Keratinocyte (primary cell): ENCODE measurements around the gene IKZF1. TPM values are rescaled to one million over a fixed set of nuclear protein-coding genes. Genes with fewer than 3 reads are reported as not detected.
A peak's percentile ranks its signal among the peaks of the same experiment; 100 is the strongest.

Experiments used
- DNase-seq: peaks from one replicate; pipeline ENCODE4 v3.0.0-alpha.2; 2011; ENCODE audit warnings: low read depth, missing footprints, low spot score
- FAIRE-seq: peaks from 2 replicates; lab custom pipeline; 2011; peaks lifted over from hg19 to GRCh38; lab: Jason Lieb, UNC
- H2AFZ ChIP-seq: 2 replicates; pipeline ENCODE4 v1.6.0; 2012; ENCODE audit warnings: low read length, control low read depth, inconsistent platforms; ENCODE audit not compliant: control insufficient read depth
- H3K27ac ChIP-seq: 2 replicates; pipeline ENCODE4 v1.5.1; 2011; ENCODE audit warnings: low read length; ENCODE audit not compliant: control insufficient read depth, insufficient read depth
- H3K27me3 ChIP-seq: 3 replicates; pipeline ENCODE4 v1.6.0; 2011; ENCODE audit warnings: low read length; ENCODE audit not compliant: control insufficient read depth, insufficient read depth; ENCODE audit errors: extremely low read depth
- H3K36me3 ChIP-seq, 2 experiments: 2 replicates in 1 of 2; 3 replicates in 1 of 2; pipeline ENCODE4 v1.5.1; 2011; ENCODE audit warnings: low read length in 2 of 2, mild to moderate bottlenecking in 1 of 2; ENCODE audit not compliant: control insufficient read depth in 2 of 2, insufficient read depth in 2 of 2; ENCODE audit errors: extremely low read depth in 1 of 2
- H3K4me1 ChIP-seq: 3 replicates; pipeline ENCODE4 v1.5.1; 2011; ENCODE audit warnings: low read length; ENCODE audit not compliant: control insufficient read depth, insufficient read depth; ENCODE audit errors: extremely low read depth
- H3K4me2 ChIP-seq: 3 replicates; pipeline ENCODE4 v1.6.0; 2011; ENCODE audit warnings: low read depth, low read length; ENCODE audit not compliant: control insufficient read depth, insufficient read depth; ENCODE audit errors: extremely low read depth
- H3K4me3 ChIP-seq, 3 experiments: fragments of 200-600 bp in 1 of 3; sonication (generic) in 1 of 3; 2 replicates in 2 of 3; 3 replicates in 1 of 3; pipeline ENCODE4 v1.5.1; 2011 to 2016; ENCODE audit warnings: low read length in 3 of 3, mild to moderate bottlenecking in 3 of 3, control low read depth in 2 of 3, inconsistent platforms in 1 of 3, low read depth in 1 of 3, mixed read lengths in 1 of 3, mixed run types in 1 of 3, moderate library complexity in 1 of 3; ENCODE audit not compliant: control insufficient read depth in 2 of 3, insufficient read depth in 2 of 3; ENCODE audit errors: extremely low read depth in 1 of 3
- H3K79me2 ChIP-seq: 2 replicates; pipeline ENCODE4 v1.6.0; 2012; ENCODE audit warnings: low read length; ENCODE audit not compliant: control insufficient read depth, insufficient read depth
- H3K9ac ChIP-seq: 3 replicates; pipeline ENCODE4 v1.6.0; 2011; ENCODE audit warnings: low read length; ENCODE audit not compliant: control insufficient read depth, insufficient read depth; ENCODE audit errors: extremely low read depth
- H3K9me1 ChIP-seq: 3 replicates; pipeline ENCODE4 v1.6.0; 2011; ENCODE audit warnings: low read length; ENCODE audit not compliant: control insufficient read depth, insufficient read depth; ENCODE audit errors: extremely low read depth
- H3K9me3 ChIP-seq: 2 replicates; pipeline ENCODE4 v1.5.1; 2012; ENCODE audit warnings: low read depth, low read length; ENCODE audit not compliant: control insufficient read depth
- H4K20me1 ChIP-seq: 3 replicates; pipeline ENCODE4 v1.6.0; 2011; ENCODE audit warnings: low read length; ENCODE audit not compliant: control insufficient read depth, insufficient read depth; ENCODE audit errors: extremely low read depth
- CTCF ChIP-seq, 3 experiments: IDR thresholded peaks in 1 of 3; conservative IDR thresholded peaks in 1 of 3; optimal IDR thresholded peaks in 1 of 3; 2 replicates in 2 of 3; 3 replicates in 1 of 3; pipeline versions ENCODE3 to v1.5.1; 2011; ENCODE audit warnings: low read length in 3 of 3, mild to moderate bottlenecking in 3 of 3, moderate library complexity in 2 of 3, control low read depth in 1 of 3, inconsistent platforms in 1 of 3; ENCODE audit not compliant: insufficient read depth in 2 of 3; ENCODE audit errors: extremely low read depth in 1 of 3
- EZH2 ChIP-seq: IDR thresholded peaks from one replicate; pipeline ENCODE4 v1.6.1; 2012; ENCODE audit warnings: inconsistent platforms, mild to moderate bottlenecking, low read length, moderate library complexity
- dilution Hi-C: fragments of 300-500 bp; cut with MboI; formaldehyde crosslinking; loops from one replicate; pipeline ENCODE4 v1.7.0; 2020; ENCODE audit warnings: low sequenced_read_pairs; ENCODE audit not compliant: extremely low pct_ligation_motif_present
- polyA plus RNA-seq, 5 experiments: library from polyadenylated mRNA; depleted of rRNA in 3 of 5; stranded (reverse) in 3 of 5; stranded (forward) in 1 of 5; unstranded in 1 of 5; fragments of >200 nt; gene quantifications; 1 replicate in 1 of 5; 2 replicates in 3 of 5; 3 replicates in 1 of 5; pipeline versions ENCODE4 v1.2.1 to v1.2.3, GENCODE V29; 2011 to 2012; ENCODE audit warnings: missing spikeins in 2 of 5, low read depth in 1 of 5, low replicate concordance in 1 of 5

The IKZF1 gene
- polyA plus RNA-seq, 1 donor (not counting 4 experiments of a cell fraction or from before 2014, with no cell fraction given): not detected

DNA sequence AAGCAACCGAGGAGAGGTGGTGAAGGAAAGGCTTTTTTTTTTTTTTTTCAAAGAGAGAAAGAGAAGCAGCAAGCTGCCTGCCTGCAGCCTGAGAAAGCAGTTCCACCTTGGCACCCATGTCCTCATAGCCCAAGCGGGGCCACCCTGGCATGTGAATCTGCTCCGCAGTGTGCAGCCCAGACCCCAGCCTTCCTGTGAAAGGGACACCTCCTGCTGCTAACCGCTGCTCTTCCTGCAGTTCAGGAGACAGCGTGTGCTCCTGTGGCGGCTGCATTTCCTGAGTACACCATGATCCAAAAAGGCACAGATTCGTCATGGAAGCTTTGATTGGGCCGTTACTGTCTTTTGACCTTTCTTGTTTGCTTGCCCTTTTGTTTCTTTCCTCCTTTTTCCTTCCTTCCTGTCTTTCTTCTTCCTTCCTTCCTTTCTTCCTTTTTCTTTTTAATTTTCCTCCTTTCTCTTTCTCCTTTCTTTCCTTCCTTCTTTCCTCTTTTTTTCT lies 38.1 kb downstream of the IKZF1 start:
- Histone ChIP-seq H2AFZ (no peak overlapping the region), H3K4me3 (no peak overlapping the region), H4K20me1 (no peaks in the 10 kb centered on the region), H3K9ac (no peak overlapping the region), H3K9me1 (no peaks in the 10 kb centered on the region), H3K4me1 (no peaks in the 10 kb centered on the region), H3K79me2 (no peaks in the 10 kb centered on the region), H3K27ac (no peak overlapping the region), H3K36me3 (no peaks in the 10 kb centered on the region), H3K9me3 (no peaks in the 10 kb centered on the region), H3K27me3 (peaks cover 12% of the 10 kb centered on the region), H3K4me2 (no peak overlapping the region)
- TF ChIP-seq CTCF (optimal IDR thresholded peaks at IDR 0.05 in 1 of 3, IDR thresholded peaks at IDR 0.05 in 1 of 3, conservative IDR thresholded peaks at IDR 0.05 in 1 of 3; ENCODE audit: extremely low read depth in 1 of 3, insufficient read depth in 2 of 3, low read length in 3 of 3) (no peak), EZH2 (no peak)
- dilution Hi-C loops: no loop called here
- DNase-seq (no peak), FAIRE-seq (no peak)

- H3K4me3 ChIP-seq: no peak overlapping the region
- DNase-seq (no peak), FAIRE-seq (peak; percentile 51)
- dilution Hi-C loops: no loop called here
- H3K36me3 ChIP-seq: no peaks in the 10 kb centered on the region
- H4K20me1 ChIP-seq: no peaks in the 10 kb centered on the region
- H2AFZ ChIP-seq: no peak overlapping the region
- no peak overlapping the region for H3K27ac ChIP-seq
- no peaks in the 10 kb centered on the region for H3K4me1 ChIP-seq
- TF ChIP-seq EZH2: no peak
- no peak for TF ChIP-seq CTCF (optimal IDR thresholded peaks at IDR 0.05 in 1 of 3, IDR thresholded peaks at IDR 0.05 in 1 of 3, conservative IDR thresholded peaks at IDR 0.05 in 1 of 3; ENCODE audit: extremely low read depth in 1 of 3, insufficient read depth in 2 of 3, low read length in 3 of 3)
- H3K79me2 ChIP-seq: no peaks in the 10 kb centered on the region
- no peaks in the 10 kb centered on the region for H3K9me3 ChIP-seq
- H3K27me3 ChIP-seq: peaks cover 15% of the 10 kb centered on the region
- no peaks in the 10 kb centered on the region for H3K9me1 ChIP-seq
- H3K4me2 ChIP-seq: no peak overlapping the region
- H3K9ac ChIP-seq: no peak overlapping the region
These were observed 42.3 kb downstream of the IKZF1 start for GRCh38 chr7:50346545-50347497.
